ENCODE data around the gene EDC3. TPM values are rescaled to one million over a fixed set of nuclear protein-coding genes. Genes with fewer than 3 reads are reported as not detected.

Gene EDC3
- total and polyA plus RNA-seq, 2 of the 4 experiments (the other 2 are of a cell fraction) = 16.8 to 38.0 TPM

DNA sequence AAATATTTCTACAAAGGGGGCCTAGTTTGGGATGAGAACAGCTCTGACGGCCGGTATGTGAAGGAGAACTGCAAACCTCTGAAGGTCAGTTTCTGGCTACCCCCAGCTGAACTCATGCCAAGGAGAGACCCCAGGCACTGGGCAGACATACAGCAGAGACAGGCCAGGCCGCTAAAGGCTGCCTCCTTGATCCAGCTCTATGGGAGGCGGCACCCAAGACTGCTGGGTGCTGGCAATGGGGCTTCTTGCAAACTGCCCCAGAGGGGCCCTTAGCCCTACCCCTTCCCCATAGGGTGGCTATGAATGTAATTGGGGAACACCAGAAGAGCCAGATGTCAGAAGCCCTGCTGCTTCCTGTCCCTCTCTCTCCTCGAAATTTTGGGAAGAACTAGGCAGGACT, 66.9 kb downstream of the EDC3 start:
- no peak overlapping the region for H4K8ac ChIP-seq (ENCODE audit: low read depth in 2 of 2, low read length in 2 of 2)
- in situ Hi-C loops (cut with MboI; ENCODE audit: low sequenced_read_pairs) (no loop called here), dilution Hi-C loops (cut with HindIII; ENCODE audit: low sequenced_read_pairs, unreplicated experiment) (no loop called here), intact Hi-C loops (cut with micrococcal nuclease) (no loop called here)
- no TSS peak for BruUV-seq (replicated peaks)
- H2AK5ac ChIP-seq (ENCODE audit: low read depth, low read length) = no peak overlapping the region
- H3K9me1 ChIP-seq (ENCODE audit: insufficient read depth, low read length) = no peaks in the 10 kb centered on the region
- H4K91ac ChIP-seq (ENCODE audit: insufficient read depth, low read depth, low read length) = no peak overlapping the region
- no peak overlapping the region for H3K4me3 ChIP-seq (ENCODE audit: insufficient read depth, low read depth, low read length)
- peaks cover 0 to 31% of the 10 kb centered on the region in 2 experiments; a peak in 1 of 4 replicates for H3K79me1 ChIP-seq (ENCODE audit: low read depth in 1 of 2, low read length in 2 of 2)
- POLR2A ChIA-PET (ENCODE audit: unreplicated experiment) = no interaction called here
- H3K27ac ChIP-seq (ENCODE audit: insufficient read depth, low read length) = no peak overlapping the region
- H2BK5ac ChIP-seq (ENCODE audit: low read depth, low read length, poor library complexity, severe bottlenecking) = no peak overlapping the region
- TF ChIP-seq, protein P1, sequence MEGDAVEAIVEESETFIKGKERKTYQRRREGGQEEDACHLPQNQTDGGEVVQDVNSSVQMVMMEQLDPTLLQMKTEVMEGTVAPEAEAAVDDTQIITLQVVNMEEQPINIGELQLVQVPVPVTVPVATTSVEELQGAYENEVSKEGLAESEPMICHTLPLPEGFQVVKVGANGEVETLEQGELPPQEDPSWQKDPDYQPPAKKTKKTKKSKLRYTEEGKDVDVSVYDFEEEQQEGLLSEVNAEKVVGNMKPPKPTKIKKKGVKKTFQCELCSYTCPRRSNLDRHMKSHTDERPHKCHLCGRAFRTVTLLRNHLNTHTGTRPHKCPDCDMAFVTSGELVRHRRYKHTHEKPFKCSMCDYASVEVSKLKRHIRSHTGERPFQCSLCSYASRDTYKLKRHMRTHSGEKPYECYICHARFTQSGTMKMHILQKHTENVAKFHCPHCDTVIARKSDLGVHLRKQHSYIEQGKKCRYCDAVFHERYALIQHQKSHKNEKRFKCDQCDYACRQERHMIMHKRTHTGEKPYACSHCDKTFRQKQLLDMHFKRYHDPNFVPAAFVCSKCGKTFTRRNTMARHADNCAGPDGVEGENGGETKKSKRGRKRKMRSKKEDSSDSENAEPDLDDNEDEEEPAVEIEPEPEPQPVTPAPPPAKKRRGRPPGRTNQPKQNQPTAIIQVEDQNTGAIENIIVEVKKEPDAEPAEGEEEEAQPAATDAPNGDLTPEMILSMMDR (conservative IDR thresholded peaks at IDR 0.05; ENCODE audit: low read depth, low read length) = no peak
- TF ChIP-seq, protein P2, sequence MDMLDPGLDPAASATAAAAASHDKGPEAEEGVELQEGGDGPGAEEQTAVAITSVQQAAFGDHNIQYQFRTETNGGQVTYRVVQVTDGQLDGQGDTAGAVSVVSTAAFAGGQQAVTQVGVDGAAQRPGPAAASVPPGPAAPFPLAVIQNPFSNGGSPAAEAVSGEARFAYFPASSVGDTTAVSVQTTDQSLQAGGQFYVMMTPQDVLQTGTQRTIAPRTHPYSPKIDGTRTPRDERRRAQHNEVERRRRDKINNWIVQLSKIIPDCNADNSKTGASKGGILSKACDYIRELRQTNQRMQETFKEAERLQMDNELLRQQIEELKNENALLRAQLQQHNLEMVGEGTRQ (IDR thresholded peaks at IDR 0.05; ENCODE audit: low read depth, low read length) = no peak
- TF ChIP-seq RFX5 (IDR thresholded peaks at IDR 0.05; ENCODE audit: low read depth, low read length) (no peak), RAD21 (IDR thresholded peaks at IDR 0.05; ENCODE audit: low read length) (no peak), SMC3 (IDR thresholded peaks at IDR 0.05; ENCODE audit: low read depth, low read length) (no peak), POLR2A (IDR thresholded peaks at IDR 0.05; ENCODE audit: low read depth, low read length) (no peak), MXI1 (IDR thresholded peaks at IDR 0.05; ENCODE audit: borderline replicate concordance, low read depth, low read length) (no peak), BHLHE40 (IDR thresholded peaks at IDR 0.05; ENCODE audit: low read depth, low read length) (no peak), FOS (IDR thresholded peaks at IDR 0.05; ENCODE audit: low read depth, low read length) (no peak)
- H3K23ac ChIP-seq (ENCODE audit: low read depth, low read length) = no peak overlapping the region
- no peaks in the 10 kb centered on the region for H3K9me3 ChIP-seq (ENCODE audit: control insufficient read depth, insufficient read depth, low read length)
- H4K5ac ChIP-seq (ENCODE audit: low read depth, low read length) = no peak overlapping the region
- H2AFZ ChIP-seq (replicated peaks; ENCODE audit: low read length, poor library complexity) = no peak overlapping the region
- H3K36me3 ChIP-seq (ENCODE audit: control insufficient read depth, insufficient read depth, low read length) = peaks cover 89% of the 10 kb centered on the region
- H2BK120ac ChIP-seq (ENCODE audit: low read depth, low read length) = no peak overlapping the region
- H4K20me1 ChIP-seq (ENCODE audit: insufficient read depth, low read length) = peaks cover 62% of the 10 kb centered on the region
- no peak overlapping the region for H3K14ac ChIP-seq (replicated peaks; ENCODE audit: low read depth, low read length)
- no peak overlapping the region for H3K4me2 ChIP-seq (ENCODE audit: low read depth, low read length)
- no peak overlapping the region for H3K18ac ChIP-seq (ENCODE audit: low read depth, low read length)
- no peak overlapping the region for H2BK15ac ChIP-seq (ENCODE audit: low read depth, low read length)
- CTCF ChIA-PET = no interaction called here
- ATAC-seq (ENCODE audit: low read depth) (no peak), DNase-seq (no peak)
- no peak overlapping the region for H2BK20ac ChIP-seq (ENCODE audit: low read depth, low read length)
- no peak overlapping the region for H3K4ac ChIP-seq (ENCODE audit: low read depth, low read length)
- no peak overlapping the region for H2AK9ac ChIP-seq (replicated peaks; ENCODE audit: low read depth, low read length, poor library complexity)
- no peak overlapping the region for H3K9ac ChIP-seq (ENCODE audit: low read depth, low read length)
- H3K27me3 ChIP-seq (ENCODE audit: control insufficient read depth, insufficient read depth, low read length) = no peaks in the 10 kb centered on the region
- H3K56ac ChIP-seq (ENCODE audit: extremely low read depth, insufficient read depth, low read length) = no peak overlapping the region
- no CpG with 5 or more reads among the region's 5 CpGs for WGBS, 2 experiments (ENCODE audit: extremely low coverage in 2 of 2, insufficient read length in 1 of 2)
- H3K4me1 ChIP-seq (ENCODE audit: control insufficient read depth, insufficient read depth, low read length) = no peaks in the 10 kb centered on the region

Measured in IMR-90 (cell line).